ENCODE data around the gene ACTG1.

ACTG1 gene

DNA sequence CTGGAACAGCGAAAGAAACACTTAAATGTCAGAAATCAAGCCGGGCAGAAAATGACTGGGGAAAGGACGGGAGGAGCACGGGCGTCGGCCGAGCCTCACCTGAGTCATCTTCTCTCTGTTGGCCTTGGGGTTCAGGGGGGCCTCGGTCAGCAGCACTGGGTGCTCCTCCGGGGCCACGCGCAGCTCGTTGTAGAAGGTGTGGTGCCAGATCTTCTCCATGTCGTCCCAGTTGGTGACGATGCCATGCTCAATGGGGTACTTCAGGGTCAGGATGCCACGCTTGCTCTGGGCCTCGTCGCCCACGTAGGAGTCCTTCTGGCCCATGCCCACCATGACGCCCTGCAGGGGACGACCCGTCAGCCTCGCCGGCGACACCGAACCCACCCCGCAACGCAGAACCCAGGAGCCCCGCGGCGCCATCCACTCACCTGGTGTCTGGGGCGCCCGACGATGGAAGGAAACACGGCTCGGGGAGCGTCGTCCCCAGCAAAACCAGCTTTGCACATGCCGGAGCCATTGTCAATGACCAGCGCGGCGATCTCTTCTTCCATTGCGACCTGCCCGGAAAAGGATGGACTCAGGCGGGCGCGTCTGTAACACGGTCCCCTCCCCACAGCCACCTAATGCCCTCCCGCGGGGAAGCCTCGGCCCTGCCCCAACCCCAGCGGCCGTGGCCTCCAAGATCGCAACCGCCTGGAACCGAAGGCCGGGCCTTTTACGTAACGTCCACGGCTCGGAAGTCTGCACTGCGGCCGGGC, 616 bp downstream of the ACTG1 start:
- Histone ChIP-seq H3K27me3 (ENCODE audit: low read depth) (no peaks in the 10 kb centered on the region), H3K4me1 (peaks cover 11% of the 10 kb centered on the region), H3K4me3 (peak overlapping the region; percentile 72), H3K9me3 (no peaks in the 10 kb centered on the region), H3K36me3 (replicated peaks) (peaks cover 41% of the 10 kb centered on the region)
- in situ Hi-C loops (cut with MboI; ENCODE audit: low sequenced_read_pairs) = no loop called here
- DNase-seq (ENCODE audit: low spot score in 2 of 2) = peak in 1 of 2 experiments; percentile 48

DNA sequence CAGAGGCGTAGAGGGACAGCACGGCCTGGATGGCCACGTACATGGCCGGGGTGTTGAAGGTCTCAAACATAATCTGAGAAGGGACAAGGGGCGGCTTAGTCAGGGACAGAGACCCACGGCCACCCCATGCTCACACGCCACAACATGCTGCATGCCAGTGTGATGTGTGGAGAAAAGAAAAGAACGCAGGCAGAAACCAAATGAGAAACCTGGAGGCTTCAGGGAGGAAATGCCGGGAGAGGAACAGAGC, 1.1 kb downstream of the ACTG1 start:
- in situ Hi-C loops (cut with MboI; ENCODE audit: low sequenced_read_pairs) = no loop called here
- Histone ChIP-seq H3K36me3 (replicated peaks) (peaks cover 41% of the 10 kb centered on the region), H3K4me3 (peak overlapping the region; percentile 72), H3K9me3 (no peaks in the 10 kb centered on the region), H3K4me1 (peaks cover 11% of the 10 kb centered on the region), H3K27me3 (ENCODE audit: low read depth) (no peaks in the 10 kb centered on the region)
- no peak for DNase-seq (ENCODE audit: low spot score in 2 of 2)

DNA sequence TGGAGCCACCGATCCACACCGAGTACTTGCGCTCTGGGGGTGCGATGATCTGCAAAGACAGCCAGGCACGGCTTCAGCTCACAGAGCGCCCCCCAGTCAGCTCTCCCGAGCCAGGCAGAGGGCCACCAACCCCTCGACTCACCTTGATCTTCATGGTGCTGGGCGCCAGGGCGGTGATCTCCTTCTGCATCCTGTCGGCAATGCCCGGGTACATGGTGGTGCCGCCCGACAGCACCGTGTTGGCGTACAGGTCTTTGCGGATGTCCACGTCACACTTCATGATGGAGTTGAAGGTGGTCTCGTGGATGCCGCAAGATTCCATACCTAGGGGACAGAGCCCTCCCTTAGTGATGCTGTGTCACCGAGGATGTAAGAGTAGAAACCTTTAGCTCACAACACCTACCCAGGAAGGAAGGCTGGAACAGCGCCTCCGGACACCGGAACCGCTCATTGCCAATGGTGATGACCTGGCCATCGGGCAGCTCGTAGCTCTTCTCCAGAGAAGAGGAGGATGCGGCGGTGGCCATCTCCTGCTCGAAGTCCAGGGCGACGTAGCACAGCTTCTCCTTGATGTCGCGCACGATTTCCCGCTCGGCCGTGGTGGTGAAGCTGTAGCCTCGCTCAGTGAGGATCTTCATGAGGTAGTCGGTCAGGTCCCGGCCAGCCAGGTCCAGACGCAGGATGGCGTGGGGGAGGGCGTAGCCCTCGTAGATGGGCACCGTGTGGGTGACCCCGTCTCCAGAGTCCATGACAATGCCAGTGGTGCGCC, 1.6 kb downstream of the ACTG1 start:
- peaks cover 11% of the 10 kb centered on the region for H3K4me1 ChIP-seq
- in situ Hi-C loops (cut with MboI; ENCODE audit: low sequenced_read_pairs) = no loop called here
- peaks cover 41% of the 10 kb centered on the region for H3K36me3 ChIP-seq (replicated peaks)
- peak overlapping the region; percentile 72 for H3K4me3 ChIP-seq
- H3K9me3 ChIP-seq = no peaks in the 10 kb centered on the region
- DNase-seq (ENCODE audit: low spot score in 2 of 2) = peak in 1 of 2 experiments; percentile 47
- no peaks in the 10 kb centered on the region for H3K27me3 ChIP-seq (ENCODE audit: low read depth)

DNA sequence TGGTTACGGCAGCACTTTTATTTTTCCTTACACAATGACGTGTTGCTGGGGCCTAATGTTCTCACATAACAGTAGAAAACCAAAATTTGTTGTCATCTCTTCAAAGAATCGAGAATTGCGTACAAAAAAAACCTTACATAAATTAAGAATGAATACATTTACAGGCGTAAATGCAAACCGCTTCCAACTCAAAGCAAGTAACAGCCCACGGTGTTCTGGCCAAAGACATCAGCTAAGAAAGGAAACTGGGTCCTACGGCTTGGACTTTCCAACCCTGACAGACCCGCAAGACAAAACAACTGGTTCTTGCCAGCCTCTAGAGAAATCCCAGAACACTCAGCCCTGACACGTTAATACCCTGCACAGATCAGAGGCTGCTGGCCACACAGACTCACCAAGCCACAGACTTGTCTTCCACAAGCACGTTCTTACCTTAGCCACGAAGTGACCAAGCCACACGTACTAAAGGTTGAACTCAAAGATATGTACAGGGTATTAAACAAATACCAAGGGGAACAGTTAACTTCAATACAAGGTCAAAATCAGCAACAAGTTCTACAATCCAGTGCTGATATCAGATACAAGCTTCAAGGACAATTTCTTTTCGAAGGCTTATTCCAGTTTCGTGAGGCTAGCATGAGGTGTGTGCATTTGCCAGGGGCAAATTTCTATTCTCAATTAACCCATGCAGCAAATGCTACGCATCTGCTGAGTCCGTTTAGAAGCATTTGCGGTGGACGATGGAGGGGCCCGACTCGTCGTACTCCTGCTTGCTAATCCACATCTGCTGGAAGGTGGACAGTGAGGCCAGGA, 2.4 kb downstream of the ACTG1 start:
- peaks cover 41% of the 10 kb centered on the region for H3K36me3 ChIP-seq (replicated peaks)
- in situ Hi-C loops (cut with MboI; ENCODE audit: low sequenced_read_pairs) = no loop called here
- DNase-seq (ENCODE audit: low spot score in 2 of 2) = no peak

DNA sequence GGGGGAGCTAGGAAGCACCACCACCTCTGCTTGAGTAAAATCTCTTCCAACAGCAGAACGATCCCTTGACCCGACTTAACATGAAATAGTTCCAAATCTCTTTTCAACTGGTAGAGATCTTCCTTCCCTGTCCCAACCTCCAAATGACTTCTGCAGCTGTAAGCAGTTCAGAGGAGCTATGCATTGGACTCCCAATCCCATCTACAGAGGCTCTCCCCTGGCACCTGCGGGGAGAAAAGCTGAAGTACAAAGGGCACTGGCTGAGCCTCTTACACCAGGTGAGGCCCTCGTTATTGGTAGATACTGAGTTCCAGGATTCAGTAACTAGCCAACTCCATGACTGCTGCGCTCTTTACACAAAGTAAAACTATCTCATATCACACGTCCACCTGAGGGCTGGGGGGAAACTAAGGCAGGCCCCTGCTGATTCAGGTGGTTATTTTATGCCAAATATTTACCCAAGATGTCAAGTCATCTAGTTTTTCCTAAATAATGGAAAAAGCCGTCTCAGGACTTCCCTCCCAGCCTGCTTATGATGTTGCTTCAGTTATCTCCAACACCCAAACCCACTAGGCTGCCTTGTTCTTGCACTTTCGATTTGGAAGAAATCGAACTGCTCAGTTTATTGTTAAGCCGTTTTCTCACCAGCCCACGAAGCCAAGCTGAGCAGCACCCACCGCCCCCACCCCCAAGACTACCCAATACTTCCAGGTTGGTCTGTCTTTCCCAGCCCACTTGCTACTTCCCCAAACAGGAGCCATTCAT, 3.2 kb downstream of the ACTG1 start:
- DNase-seq (ENCODE audit: low spot score in 2 of 2) = peak; percentile 36 to 53

More for the DNA sequence above, 2.4 kb downstream of the ACTG1 start:
- Histone ChIP-seq H3K27me3 (ENCODE audit: low read depth) (no peaks in the 10 kb centered on the region), H3K4me1 (peaks cover 11% of the 10 kb centered on the region), H3K9me3 (no peaks in the 10 kb centered on the region), H3K4me3 (peak overlapping the region; percentile 72)

DNA sequence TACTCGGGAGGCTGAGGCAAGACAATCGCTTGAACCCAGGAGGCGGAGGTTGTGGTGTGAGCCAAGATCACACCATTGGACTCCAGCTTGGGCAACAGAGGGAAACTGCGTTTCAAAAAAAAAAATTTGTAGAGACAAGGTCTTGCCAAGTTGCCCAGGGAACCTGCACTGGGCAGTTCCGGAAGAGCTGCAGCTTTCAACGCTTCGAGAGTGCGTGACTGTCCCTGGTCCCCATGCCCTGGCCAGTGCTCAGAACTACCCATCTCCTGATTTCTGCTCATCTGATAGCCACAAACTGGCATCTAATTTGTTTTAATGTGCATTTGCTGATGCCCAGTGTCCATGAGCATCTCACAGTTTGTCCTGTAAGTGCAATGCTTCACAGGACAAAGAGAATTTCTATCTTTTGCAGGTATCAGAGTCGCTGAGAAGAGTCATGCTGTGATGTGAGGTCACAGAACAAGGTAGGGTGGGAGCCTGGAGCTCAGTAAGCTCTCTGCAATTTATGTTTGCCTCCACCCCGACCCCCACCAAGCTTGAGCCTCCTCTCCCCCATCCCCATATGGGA, 3.9 kb downstream of the ACTG1 start:
- peak; percentile 37 to 54 for DNase-seq (ENCODE audit: low spot score in 2 of 2)
- Histone ChIP-seq H3K4me3 (peak overlapping the region; percentile 72), H3K9me3 (no peaks in the 10 kb centered on the region), H3K36me3 (replicated peaks) (peaks cover 41% of the 10 kb centered on the region), H3K27me3 (ENCODE audit: low read depth) (no peaks in the 10 kb centered on the region), H3K4me1 (peaks cover 7% of the 10 kb centered on the region)
- in situ Hi-C loops (cut with MboI; ENCODE audit: low sequenced_read_pairs) = no loop called here

More for the DNA sequence above, 3.2 kb downstream of the ACTG1 start:
- in situ Hi-C loops (cut with MboI; ENCODE audit: low sequenced_read_pairs) = no loop called here
- Histone ChIP-seq H3K27me3 (ENCODE audit: low read depth) (no peaks in the 10 kb centered on the region), H3K9me3 (no peaks in the 10 kb centered on the region), H3K4me1 (peaks cover 11% of the 10 kb centered on the region), H3K36me3 (replicated peaks) (peaks cover 41% of the 10 kb centered on the region), H3K4me3 (peak overlapping the region; percentile 72)

- in situ Hi-C loops (cut with MboI; ENCODE audit: low sequenced_read_pairs) = no loop called here
- 0 out of 2 replicates have a peak, but pooled peaks cover 2% of the 10 kb centered on the region for H3K4me1 ChIP-seq
- no peak overlapping the region for H3K4me3 ChIP-seq
- H3K36me3 ChIP-seq (replicated peaks) = peaks cover 2% of the 10 kb centered on the region
- DNase-seq (ENCODE audit: low spot score in 2 of 2) = no peak
- no peaks in the 10 kb centered on the region for H3K27me3 ChIP-seq (ENCODE audit: low read depth)
- H3K9me3 ChIP-seq = no peaks in the 10 kb centered on the region
These were observed 9.0 kb downstream of the ACTG1 start for GRCh38 chr17:81503619-81504018.

DNA sequence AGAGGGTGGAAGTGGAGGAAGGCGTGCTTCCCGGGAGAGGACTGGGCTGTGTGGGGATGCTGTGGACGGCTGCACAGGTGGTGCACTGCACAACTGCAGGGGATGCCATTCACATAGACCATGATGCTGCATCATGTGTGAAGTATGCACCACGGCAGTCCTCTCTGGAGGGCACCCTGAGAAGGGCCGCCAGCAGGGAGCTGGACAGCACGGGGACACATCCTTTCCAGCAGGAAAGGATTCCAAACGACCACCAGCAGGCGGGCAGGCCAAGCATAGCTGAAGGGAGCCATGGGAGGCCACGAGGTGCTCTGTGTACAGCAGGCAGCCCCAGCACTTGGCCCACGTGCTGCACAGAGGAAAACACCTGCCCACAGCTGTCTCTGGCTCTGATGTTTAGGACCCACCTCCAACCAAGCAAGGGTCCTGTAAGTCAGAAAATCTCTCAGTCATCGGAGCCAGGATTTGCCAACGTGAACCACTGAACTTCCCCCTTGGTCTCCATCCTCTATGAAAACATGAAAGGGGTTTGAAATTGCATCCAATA, 10.1 kb downstream of the ACTG1 start:
- Histone ChIP-seq H3K4me1 (no peaks in the 10 kb centered on the region), H3K27me3 (ENCODE audit: low read depth) (no peaks in the 10 kb centered on the region), H3K9me3 (no peaks in the 10 kb centered on the region), H3K4me3 (no peak overlapping the region), H3K36me3 (replicated peaks) (no peaks in the 10 kb centered on the region)
- in situ Hi-C loops (cut with MboI; ENCODE audit: low sequenced_read_pairs) = no loop called here
- no peak for DNase-seq (ENCODE audit: low spot score in 2 of 2)

GRCh38 chr17:81500047-81500446, 12.6 kb downstream of the ACTG1 start:
- in situ Hi-C loops (cut with MboI; ENCODE audit: low sequenced_read_pairs) = no loop called here
- Histone ChIP-seq H3K36me3 (replicated peaks) (no peaks in the 10 kb centered on the region), H3K27me3 (ENCODE audit: low read depth) (no peaks in the 10 kb centered on the region), H3K9me3 (no peaks in the 10 kb centered on the region), H3K4me3 (no peak overlapping the region), H3K4me1 (no peaks in the 10 kb centered on the region)
- DNase-seq (ENCODE audit: low spot score in 2 of 2) = no peak

GRCh38 chr17:81499601-81499970, 13.0 kb downstream of the ACTG1 start:
- Histone ChIP-seq H3K4me1 (no peaks in the 10 kb centered on the region), H3K9me3 (no peaks in the 10 kb centered on the region), H3K27me3 (ENCODE audit: low read depth) (no peaks in the 10 kb centered on the region), H3K36me3 (replicated peaks) (no peaks in the 10 kb centered on the region), H3K4me3 (no peak overlapping the region)
- in situ Hi-C loops (cut with MboI; ENCODE audit: low sequenced_read_pairs) = no loop called here
- no peak for DNase-seq (ENCODE audit: low spot score in 2 of 2)

DNA sequence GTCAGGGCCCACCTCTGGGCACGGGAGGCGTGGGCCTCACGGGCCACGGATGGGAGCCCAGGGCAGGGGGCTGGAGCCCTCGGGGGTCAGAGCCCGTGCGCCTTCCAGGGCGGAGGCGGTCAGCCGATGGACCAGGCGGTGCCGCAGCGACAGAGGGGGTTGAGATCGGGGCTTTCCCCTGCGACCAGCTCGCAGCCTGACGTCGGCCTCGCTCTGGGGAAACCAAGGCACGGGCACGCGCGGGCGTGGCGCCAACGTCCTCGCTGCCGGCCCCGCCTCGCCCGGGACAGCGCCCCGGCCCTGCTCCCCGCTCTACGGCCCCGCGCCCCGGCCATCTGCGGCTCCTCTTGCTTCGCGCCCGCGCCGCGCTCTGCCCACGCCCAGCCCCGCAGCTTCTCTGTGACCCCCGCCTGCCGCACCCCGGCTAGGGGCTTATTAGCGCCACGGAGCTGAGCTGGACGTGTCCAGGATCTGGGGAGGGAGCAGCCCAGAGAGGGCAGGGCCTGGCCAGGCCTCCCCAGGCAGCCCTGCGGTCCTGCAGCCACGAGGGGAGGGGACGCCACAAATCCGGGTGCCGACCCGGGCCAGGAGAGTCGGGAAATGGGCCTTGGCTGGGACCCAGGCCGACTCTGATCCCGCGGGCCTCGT, 13.5 kb downstream of the ACTG1 start:
- in situ Hi-C loops (cut with MboI; ENCODE audit: low sequenced_read_pairs) = no loop called here
- Histone ChIP-seq H3K4me3 (no peak overlapping the region), H3K9me3 (no peaks in the 10 kb centered on the region), H3K36me3 (replicated peaks) (no peaks in the 10 kb centered on the region), H3K27me3 (ENCODE audit: low read depth) (no peaks in the 10 kb centered on the region), H3K4me1 (no peaks in the 10 kb centered on the region)
- no peak for DNase-seq (ENCODE audit: low spot score in 2 of 2)

- Histone ChIP-seq H3K36me3 (replicated peaks) (no peaks in the 10 kb centered on the region), H3K4me3 (no peak overlapping the region), H3K9me3 (no peaks in the 10 kb centered on the region), H3K4me1 (peaks cover 2% of the 10 kb centered on the region), H3K27me3 (ENCODE audit: low read depth) (no peaks in the 10 kb centered on the region)
- no peak for DNase-seq (ENCODE audit: low spot score in 2 of 2)
- in situ Hi-C loops (cut with MboI; ENCODE audit: low sequenced_read_pairs) = no loop called here
These were observed 17.8 kb downstream of the ACTG1 start for GRCh38 chr17:81494626-81495377.
